Gastrocnemius medialis (tissue), 4 donors: ENCODE results near the gene RAB4B.

ENCODE experiments used
- CTCF ChIP-seq, 5 experiments: fragments of 450-650 bp in 3 of 5; fragments of 200-600 bp in 2 of 5; sonication (generic) in 2 of 5; IDR thresholded peaks in 4 of 5; conservative IDR thresholded peaks in 1 of 5; 1 replicate in 4 of 5; 2 replicates in 1 of 5; pipeline ENCODE4 v1.5.1; 2016 to 2019; ENCODE audit warnings: antibody characterized with exemption in 5 of 5, mild to moderate bottlenecking in 3 of 5, moderate library complexity in 3 of 5
- POLR2A ChIP-seq, 2 donors: fragments of 450-650 bp; IDR thresholded peaks; one replicate each; pipeline ENCODE4 v1.6.1; 2017; ENCODE audit warnings: antibody characterized with exemption in 2 of 2, mild to moderate bottlenecking in 2 of 2, moderate library complexity in 2 of 2

DNA sequence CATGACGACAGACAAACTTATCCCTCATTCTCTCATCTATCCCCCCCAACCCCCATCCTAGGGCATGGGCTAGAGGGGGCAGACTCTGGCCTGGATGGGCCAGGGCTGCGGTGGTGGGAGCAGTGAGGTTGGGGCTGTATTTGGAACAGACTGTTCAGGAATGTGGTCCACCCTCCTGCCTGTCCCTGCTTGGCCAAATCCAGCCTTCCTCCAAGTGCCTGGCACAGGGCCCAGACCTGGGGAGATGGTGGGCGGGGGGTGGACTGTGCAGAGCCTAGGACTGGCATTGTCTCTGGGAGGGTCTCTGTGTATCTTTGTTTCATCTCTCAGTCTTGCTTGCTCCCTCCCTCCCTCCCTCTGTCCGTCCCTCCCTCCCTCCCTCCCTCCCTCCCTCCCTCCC is 35.1 kb downstream of the RAB4B start:
- TF ChIP-seq CTCF (IDR thresholded peaks at IDR 0.05 in 4 of 5, conservative IDR thresholded peaks at IDR 0.05 in 1 of 5) (no peak), POLR2A (IDR thresholded peaks at IDR 0.05) (no peak)
